SK-N-SH (cell line): ENCODE data around the gene STAT1. TPM values are rescaled to one million over a fixed set of nuclear protein-coding genes. Genes with fewer than 3 reads are reported as not detected.

Source experiments
- CTCF ChIA-PET: fragments of 300-600, 350-600 bp; formaldehyde crosslinking; extraction: SDS; loops from one replicate; lab custom pipeline; 2021; lab: Yijun Ruan, JAX
- POLR2A ChIA-PET: fragments of 350-600 bp; sonication (Branson Sonifier 250); formaldehyde crosslinking; extraction: SDS; loops from one replicate; lab custom pipeline; 2020; ENCODE audit warnings: antibody characterized with exemption, inconsistent platforms; lab: Yijun Ruan, JAX
- DNase-seq: peaks from one replicate; pipeline ENCODE4 v3.0.0; 2012
- H2AFZ ChIP-seq: fragments of 200-600 bp; sonication (generic); 2 replicates; pipeline ENCODE4 v1.8.1; 2016; ENCODE audit warnings: antibody characterized with exemption, mild to moderate bottlenecking, low read depth
- H3F3A ChIP-seq: fragments of 200-600 bp; sonication (generic); replicated peaks from 2 replicates; pipeline ENCODE3; 2016; ENCODE audit warnings: antibody characterized with exemption, mild to moderate bottlenecking; ENCODE audit not compliant: insufficient read depth
- H3K27ac ChIP-seq, 2 experiments: fragments of 200-500 bp in 1 of 2; fragments of 200-600 bp in 1 of 2; sonication (Bioruptor generic) in 1 of 2; sonication (generic), shearing (Covaris generic) in 1 of 2; 2 replicates each; pipeline versions ENCODE4 v1.5.1 to v1.6.1; 2014 to 2016; ENCODE audit warnings: low read depth in 2 of 2, inconsistent platforms in 1 of 2, low read length in 1 of 2, mild to moderate bottlenecking in 1 of 2, mixed read lengths in 1 of 2
- H3K27me3 ChIP-seq: fragments of 200-600 bp; sonication (generic), shearing (Covaris generic); 2 replicates; pipeline ENCODE4 v1.6.1; 2016; ENCODE audit warnings: mixed run types; ENCODE audit not compliant: insufficient read depth
- H3K36me3 ChIP-seq, 2 experiments: fragments of 200-500 bp in 1 of 2; fragments of 200-600 bp in 1 of 2; sonication (Bioruptor generic) in 1 of 2; sonication (generic) in 1 of 2; replicated peaks in 1 of 2; 2 replicates each; pipeline versions ENCODE3 to v1.5.1; 2014 to 2016; ENCODE audit warnings: low read length in 1 of 2, mild to moderate bottlenecking in 1 of 2; ENCODE audit not compliant: insufficient read depth in 2 of 2, control insufficient read depth in 1 of 2
- H3K4me1 ChIP-seq, 2 experiments: fragments of 200-500 bp in 1 of 2; fragments of 200-600 bp in 1 of 2; sonication (Bioruptor generic) in 1 of 2; sonication (generic), shearing (Covaris generic) in 1 of 2; 2 replicates each; pipeline versions ENCODE4 v1.5.1 to v1.6.1; 2014 to 2016; ENCODE audit warnings: low read depth in 1 of 2, low read length in 1 of 2, mixed run types in 1 of 2; ENCODE audit not compliant: insufficient read depth in 2 of 2, control insufficient read depth in 1 of 2
- H3K4me2 ChIP-seq: fragments of 200-600 bp; sonication (generic), shearing (Covaris generic); 2 replicates; pipeline ENCODE4 v1.6.1; 2017; ENCODE audit warnings: mixed run types
- H3K4me3 ChIP-seq, 2 experiments: fragments of 200-500 bp in 1 of 2; fragments of 200-600 bp in 1 of 2; sonication (Bioruptor generic) in 1 of 2; sonication (generic), shearing (Covaris generic) in 1 of 2; 2 replicates each; pipeline versions ENCODE4 v1.5.1 to v1.8.1; 2014 to 2016; ENCODE audit warnings: low read depth in 2 of 2, inconsistent platforms in 1 of 2, low read length in 1 of 2, mild to moderate bottlenecking in 1 of 2, mixed read lengths in 1 of 2, moderate library complexity in 1 of 2
- H3K79me2 ChIP-seq: fragments of 200-600 bp; sonication (generic); 2 replicates; pipeline ENCODE4 v1.8.1; 2017; ENCODE audit warnings: mild to moderate bottlenecking; ENCODE audit not compliant: insufficient read depth
- H3K9ac ChIP-seq: fragments of 200-600 bp; sonication (generic); 2 replicates; pipeline ENCODE4 v1.6.1; 2017; ENCODE audit warnings: mixed run types
- H3K9me2 ChIP-seq: fragments of 200-600 bp; sonication (generic); 2 replicates; pipeline ENCODE4 v1.6.1; 2017; ENCODE audit warnings: mixed run types
- H3K9me3 ChIP-seq: fragments of 200-600 bp; sonication (generic); 2 replicates; pipeline ENCODE4 v1.6.1; 2017; ENCODE audit warnings: mixed run types, mild to moderate bottlenecking, moderate library complexity
- H4K20me1 ChIP-seq: fragments of 200-600 bp; sonication (generic); 2 replicates; pipeline ENCODE4 v1.6.1; 2017; ENCODE audit warnings: mild to moderate bottlenecking, mixed run types; ENCODE audit not compliant: insufficient read depth
- CTCF ChIP-seq: fragments of 200-600 bp; sonication (generic); IDR thresholded peaks from 2 replicates; pipeline ENCODE4 v1.6.1; 2017; ENCODE audit warnings: antibody characterized with exemption, mild to moderate bottlenecking, moderate library complexity
- ELF1 ChIP-seq: IDR thresholded peaks from 2 replicates; pipeline ENCODE4 v1.4.0; 2012
- FOXJ3 ChIP-seq: sonication (generic); formaldehyde crosslinking; IDR thresholded peaks from 2 replicates; pipeline ENCODE4 v1.5.1; 2020; ENCODE audit warnings: mild to moderate bottlenecking, missing genetic modification reagents
- GATA2 ChIP-seq: sonication (generic); formaldehyde crosslinking; IDR thresholded peaks from 2 replicates; pipeline ENCODE4 v1.5.0; 2020; ENCODE audit warnings: mild to moderate bottlenecking, missing genetic modification reagents
- MXI1 ChIP-seq: IDR thresholded peaks from 2 replicates; pipeline ENCODE4 v1.6.1; 2012; ENCODE audit warnings: mild to moderate bottlenecking, low read depth, low read length, improper control_type of control experiment
- NRF1 ChIP-seq: IDR thresholded peaks from 2 replicates; pipeline ENCODE4 v1.6.1; 2012; ENCODE audit warnings: low read depth, mild to moderate bottlenecking, low read length
- RAD21 ChIP-seq: IDR thresholded peaks from 2 replicates; pipeline ENCODE4 v1.6.1; 2012; ENCODE audit warnings: mild to moderate bottlenecking, low read length
- RCOR1 ChIP-seq: fragments of 150-350 bp; IDR thresholded peaks from 2 replicates; pipeline ENCODE4 v1.6.1; 2017; ENCODE audit warnings: antibody characterized with exemption, low read length
- RFX5 ChIP-seq: IDR thresholded peaks from 2 replicates; pipeline ENCODE4 v1.6.1; 2012; ENCODE audit warnings: mild to moderate bottlenecking, improper control_type of control experiment, low read length
- RXRA ChIP-seq: IDR thresholded peaks from 2 replicates; pipeline ENCODE4 v1.4.0; 2012; ENCODE audit warnings: low read depth, mild to moderate bottlenecking, borderline replicate concordance
- SMC3 ChIP-seq: IDR thresholded peaks from 2 replicates; pipeline ENCODE4 v1.6.1; 2012; ENCODE audit warnings: low read depth, low read length, improper control_type of control experiment
- TAF1 ChIP-seq: IDR thresholded peaks from 2 replicates; pipeline ENCODE4 v1.6.1; 2012; ENCODE audit warnings: low read depth, mild to moderate bottlenecking, low read length, moderate library complexity, borderline replicate concordance
- TCF12 ChIP-seq: IDR thresholded peaks from 2 replicates; pipeline ENCODE4 v1.4.0; 2012
- YY1 ChIP-seq: IDR thresholded peaks from 2 replicates; pipeline ENCODE4 v1.4.0; 2012; ENCODE audit warnings: low read depth, mild to moderate bottlenecking
- ZBTB33 ChIP-seq: IDR thresholded peaks from 2 replicates; pipeline ENCODE4 v1.4.0; 2012; ENCODE audit warnings: low read depth, borderline replicate concordance
- WGBS: methylation state at CpG from one replicate; pipeline ENCODE4 v1.1.6; 2017; ENCODE audit warnings: low lambda C conversion rate; 5-methylcytosine and 5-hydroxymethylcytosine counted together
- polyA plus RNA-seq, 3 experiments: library from polyadenylated mRNA; depleted of rRNA; stranded (reverse); fragments of >200 nt; gene quantifications; 2 replicates each; pipeline ENCODE4 v1.2.3, GENCODE V29; 2012
- TF ChIP-seq, protein P1 (sequence below): IDR thresholded peaks from 2 replicates; pipeline ENCODE4 v1.4.0; 2012; ENCODE audit warnings: low read depth
- TF ChIP-seq, protein P2 (sequence below): fragments of 150-350 bp; IDR thresholded peaks from 2 replicates; pipeline ENCODE4 v1.6.1; 2016; ENCODE audit warnings: mild to moderate bottlenecking, low read depth, low read length

Gene STAT1
- polyA plus RNA-seq, 1 of the 3 experiments (the other 2 are of a cell fraction), result 22.1 TPM

DNA sequence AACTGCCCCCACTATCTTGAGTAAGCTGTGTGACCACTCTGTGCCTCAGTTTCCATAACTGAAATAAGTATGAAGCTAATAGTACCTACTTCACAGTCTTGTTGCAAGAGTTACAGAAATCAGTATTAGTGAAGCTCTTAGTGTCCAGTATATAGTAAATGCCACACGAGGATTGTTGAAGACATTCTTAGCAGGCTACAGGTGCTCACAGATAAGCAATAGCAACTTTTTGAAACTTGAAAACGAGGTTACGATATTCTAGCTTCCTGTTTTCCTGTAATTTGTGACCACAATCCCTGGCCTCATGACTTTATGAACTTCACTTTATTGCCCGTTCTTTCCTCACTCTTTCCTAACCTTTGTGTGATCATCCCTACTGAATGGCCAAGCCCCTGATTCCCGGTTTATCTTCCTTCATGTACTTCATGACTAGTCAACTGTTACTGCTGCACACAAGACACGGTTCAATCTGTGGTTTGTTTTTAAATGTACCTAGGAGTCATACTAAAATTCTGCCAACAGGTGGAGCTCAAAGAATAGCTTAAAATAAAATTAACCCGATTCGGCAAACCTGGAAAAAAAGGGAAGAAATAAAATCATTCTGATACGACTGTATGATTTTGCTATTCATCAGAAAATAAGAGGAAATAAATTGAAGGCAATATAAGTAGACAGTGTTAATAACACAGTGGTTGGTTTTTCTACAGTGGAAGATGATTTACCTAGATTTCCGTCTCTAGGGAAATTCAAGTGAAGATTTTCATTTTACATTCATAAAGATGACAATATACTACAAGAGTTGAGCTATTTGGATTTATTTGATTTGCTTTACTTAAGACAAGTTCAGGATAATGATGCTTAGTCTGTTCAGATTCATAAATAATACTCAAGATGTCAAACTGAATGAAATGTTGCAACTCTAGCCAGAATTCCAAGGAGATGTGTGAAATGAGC is 38.1 kb upstream of the STAT1 start:
- 30% methylated on average over 10 of the region's 10 CpGs for WGBS
- Histone ChIP-seq H3K4me3 (peak overlapping the region in 1 of 2 experiments; percentile 19; a peak in 1 of 4 replicates), H3K27ac (no peak overlapping the region), H3K9me2 (no peaks in the 10 kb centered on the region), H3K36me3 (no peaks in the 10 kb centered on the region), H3K79me2 (no peaks in the 10 kb centered on the region), H3K9me3 (no peaks in the 10 kb centered on the region), H3F3A (no peaks in the 10 kb centered on the region), H3K9ac (no peak overlapping the region), H3K27me3 (no peaks in the 10 kb centered on the region), H3K4me2 (no peak overlapping the region), H4K20me1 (no peaks in the 10 kb centered on the region), H3K4me1 (no peaks in the 10 kb centered on the region), H2AFZ (peak overlapping the region; percentile 77)
- DNase-seq, result peak; percentile 42
- CTCF ChIA-PET, result interaction anchor here (0.6 to 7.1 kb wide), 58 partner anchors 11 to 1110 kb away, joined by 3 to 106 read pairs (median 4); partner anchors contain the start of gene STAT4
- POLR2A ChIA-PET, result interaction anchor here (0.6 kb wide), 1 partner anchor 172 kb away, joined by 3 read pairs; no protein-coding TSS in a partner anchor
- peak; percentile 86 for TF ChIP-seq RAD21
- peak; percentile 51 for TF ChIP-seq SMC3
- TF ChIP-seq FOXJ3 (CRISPR knock-in tag), result no peak
- TF ChIP-seq CTCF, result peak; percentile 77

DNA sequence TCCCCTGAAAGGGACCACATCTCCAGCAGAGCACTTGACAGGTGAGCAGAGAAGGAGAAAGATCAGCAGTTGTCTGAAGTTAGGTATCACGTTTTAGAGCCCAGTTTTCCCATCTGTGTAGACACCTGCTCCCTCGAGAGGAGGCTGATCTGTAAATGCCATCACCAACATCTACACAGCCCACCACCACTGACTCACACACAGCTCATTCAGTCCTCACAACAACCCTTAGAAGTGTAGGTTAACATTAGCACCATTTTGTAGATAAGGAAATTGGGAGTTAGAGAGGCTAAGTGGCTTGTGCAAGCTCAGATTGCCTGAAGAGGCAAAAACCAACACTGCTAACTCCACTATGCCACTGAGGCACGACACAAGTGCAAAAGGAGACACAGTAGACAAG is 37.2 kb upstream of the STAT1 start:
- ChIA-PET POLR2A (no interaction called here), CTCF (interaction anchor here (0.7 to 7.1 kb wide), 24 partner anchors 9 to 1111 kb away, joined by 3 to 106 read pairs (median 4); partner anchors contain the start of gene STAT4)
- Histone ChIP-seq H3K9me3 (no peaks in the 10 kb centered on the region), H3K27me3 (no peaks in the 10 kb centered on the region), H2AFZ (no peak overlapping the region), H3K4me1 (no peaks in the 10 kb centered on the region), H3K79me2 (no peaks in the 10 kb centered on the region), H3K9me2 (no peaks in the 10 kb centered on the region), H4K20me1 (no peaks in the 10 kb centered on the region), H3F3A (no peaks in the 10 kb centered on the region), H3K4me2 (no peak overlapping the region), H3K36me3 (no peaks in the 10 kb centered on the region), H3K9ac (no peak overlapping the region), H3K4me3 (no peak overlapping the region), H3K27ac (no peak overlapping the region)
- 47% methylated on average over 3 of the region's 3 CpGs for whole genome bisulfite sequencing
- DNase-seq, result no peak
- TF ChIP-seq RAD21 (no peak), TAF1 (no peak), GATA2 (CRISPR knock-in tag) (no peak), YY1 (no peak), NRF1 (no peak), RFX5 (no peak), ELF1 (no peak), RCOR1 (no peak), RXRA (no peak), TCF12 (no peak), MXI1 (no peak), CTCF (no peak), ZBTB33 (no peak)
- TF ChIP-seq, protein P1, sequence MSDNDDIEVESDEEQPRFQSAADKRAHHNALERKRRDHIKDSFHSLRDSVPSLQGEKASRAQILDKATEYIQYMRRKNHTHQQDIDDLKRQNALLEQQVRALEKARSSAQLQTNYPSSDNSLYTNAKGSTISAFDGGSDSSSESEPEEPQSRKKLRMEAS, result no peak
- TF ChIP-seq, protein P2, sequence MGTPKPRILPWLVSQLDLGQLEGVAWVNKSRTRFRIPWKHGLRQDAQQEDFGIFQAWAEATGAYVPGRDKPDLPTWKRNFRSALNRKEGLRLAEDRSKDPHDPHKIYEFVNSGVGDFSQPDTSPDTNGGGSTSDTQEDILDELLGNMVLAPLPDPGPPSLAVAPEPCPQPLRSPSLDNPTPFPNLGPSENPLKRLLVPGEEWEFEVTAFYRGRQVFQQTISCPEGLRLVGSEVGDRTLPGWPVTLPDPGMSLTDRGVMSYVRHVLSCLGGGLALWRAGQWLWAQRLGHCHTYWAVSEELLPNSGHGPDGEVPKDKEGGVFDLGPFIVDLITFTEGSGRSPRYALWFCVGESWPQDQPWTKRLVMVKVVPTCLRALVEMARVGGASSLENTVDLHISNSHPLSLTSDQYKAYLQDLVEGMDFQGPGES, result no peak
